GM23338 (cell line): ENCODE measurements around the gene ARL4A. TPM values are rescaled to one million over a fixed set of nuclear protein-coding genes. Genes with fewer than 3 reads are reported as not detected.
"Not testable (repeated sequence)": the region's sequence is repeated elsewhere in the genome, so short reads cannot be mapped to it uniquely, and the experiment has no call there.

ENCODE experiments used
- ATAC-seq: fragments of 200-7000 bp; cut with Tn5 transposase; 3 replicates; pipeline ENCODE4 v1.9.1; 2020
- DNase-seq: peaks from one replicate; pipeline ENCODE4 v3.0.0-alpha.2; 2015; ENCODE audit warnings: low spot score
- H2AFZ ChIP-seq: fragments of 200-600 bp; sonication (generic); 2 replicates; pipeline ENCODE4 v1.8.0; 2016; ENCODE audit warnings: antibody characterized with exemption, mild to moderate bottlenecking, moderate library complexity
- H3F3A ChIP-seq: fragments of 200-600 bp; sonication (generic); replicated peaks from 2 replicates; pipeline ENCODE4 v1.8.0; 2017; ENCODE audit warnings: antibody characterized with exemption, mixed run types, low read depth
- H3K27ac ChIP-seq: fragments of 200-600 bp; sonication (generic); 2 replicates; pipeline ENCODE4 v1.6.1; 2016; ENCODE audit warnings: low read depth
- H3K27me3 ChIP-seq: fragments of 200-600 bp; sonication (generic); 2 replicates; pipeline ENCODE4 v1.8.0; 2016; ENCODE audit warnings: mild to moderate bottlenecking, mixed run types, moderate library complexity; ENCODE audit not compliant: insufficient read depth
- H3K36me3 ChIP-seq: fragments of 200-600 bp; sonication (generic); 2 replicates; pipeline ENCODE4 v1.8.0; 2016; ENCODE audit warnings: mild to moderate bottlenecking; ENCODE audit not compliant: insufficient read depth
- H3K4me1 ChIP-seq: fragments of 200-600 bp; sonication (generic); 2 replicates; pipeline ENCODE4 v1.8.0; 2016; ENCODE audit warnings: mild to moderate bottlenecking, moderate library complexity; ENCODE audit not compliant: insufficient read depth
- H3K4me2 ChIP-seq: fragments of 200-600 bp; sonication (generic); 2 replicates; pipeline ENCODE4 v1.7.1; 2017; ENCODE audit warnings: mixed run types
- H3K4me3 ChIP-seq: fragments of 200-600 bp; sonication (generic); 2 replicates; pipeline ENCODE4 v1.6.1; 2016; ENCODE audit warnings: mixed run types
- H3K79me2 ChIP-seq: fragments of 200-600 bp; sonication (generic); replicated peaks from 2 replicates; pipeline ENCODE4 v1.8.0; 2017; ENCODE audit warnings: mild to moderate bottlenecking; ENCODE audit not compliant: insufficient read depth
- H3K9me2 ChIP-seq: fragments of 200-600 bp; sonication (generic); 2 replicates; pipeline ENCODE4 v1.8.0; 2017; ENCODE audit not compliant: insufficient read depth
- H4K20me1 ChIP-seq: fragments of 200-600 bp; sonication (generic); replicated peaks from 2 replicates; pipeline ENCODE4 v1.8.0; 2017; ENCODE audit warnings: mild to moderate bottlenecking; ENCODE audit not compliant: insufficient read depth
- H3K27ac Mint-ChIP-seq: 2 replicates; pipeline ENCODE4 v1.8.0; 2020; ENCODE audit warnings: inconsistent platforms, mild to moderate bottlenecking, moderate library complexity, mixed read lengths
- H3K27me3 Mint-ChIP-seq: 3 replicates; pipeline ENCODE4 v1.8.0; 2022; ENCODE audit warnings: low read depth, mild to moderate bottlenecking, moderate library complexity, mixed read lengths, inconsistent platforms; ENCODE audit not compliant: insufficient read depth, poor library complexity
- H3K36me3 Mint-ChIP-seq: 3 replicates; pipeline ENCODE4 v1.8.0; 2021; ENCODE audit warnings: low read depth, mild to moderate bottlenecking, inconsistent platforms, moderate library complexity, mixed read lengths
- H3K4me1 Mint-ChIP-seq: 3 replicates; pipeline ENCODE4 v1.8.0; 2020; ENCODE audit warnings: mild to moderate bottlenecking, inconsistent platforms, mixed read lengths
- H3K4me3 Mint-ChIP-seq: 3 replicates; pipeline ENCODE4 v1.8.0; 2021; ENCODE audit warnings: moderate library complexity, mild to moderate bottlenecking, inconsistent platforms, mixed read lengths
- H3K9me3 Mint-ChIP-seq: 3 replicates; pipeline ENCODE4 v1.8.0; 2020; ENCODE audit warnings: moderate library complexity, mild to moderate bottlenecking, inconsistent platforms, mixed read lengths
- CREB1 ChIP-seq: fragments of 250-450 bp; sonication (Bioruptor Pico); IDR thresholded peaks from 2 replicates; pipeline ENCODE4 v1.5.0; 2020; ENCODE audit warnings: low read depth, mild to moderate bottlenecking, moderate library complexity
- CTCF ChIP-seq, 2 experiments: fragments of 200-600 bp in 1 of 2; sonication (generic) in 1 of 2; conservative IDR thresholded peaks; 2 replicates each; pipeline versions ENCODE4 v1.5.1 to v1.6.1; 2016 to 2017; ENCODE audit warnings: antibody characterized with exemption in 2 of 2, low read depth in 2 of 2, mild to moderate bottlenecking in 2 of 2, moderate library complexity in 1 of 2
- ETS1 ChIP-seq: IDR thresholded peaks from 2 replicates; pipeline ENCODE4 v1.6.1; 2016; ENCODE audit warnings: antibody characterized with exemption
- EZH2 ChIP-seq: fragments of 200-600 bp; sonication (generic); IDR thresholded peaks from one replicate; pipeline ENCODE4 v1.8.0; 2017; ENCODE audit warnings: antibody characterized with exemption, mild to moderate bottlenecking, low read depth; ENCODE audit not compliant: unreplicated experiment
- EZH2phosphoT487 ChIP-seq: fragments of 200-600 bp; sonication (generic); IDR thresholded peaks from one replicate; pipeline ENCODE4 v1.8.1; 2018; ENCODE audit warnings: antibody characterized with exemption; ENCODE audit not compliant: unreplicated experiment
- POLR2AphosphoS5 ChIP-seq: IDR thresholded peaks from 2 replicates; pipeline ENCODE4 v1.6.1; 2016; ENCODE audit warnings: antibody characterized with exemption, low read depth
- STAT1 ChIP-seq: IDR thresholded peaks from one replicate; pipeline ENCODE4 v1.6.1; 2016; ENCODE audit warnings: antibody characterized with exemption; ENCODE audit not compliant: unreplicated experiment
- ZNF462 ChIP-seq: fragments of 250-450 bp; sonication (Bioruptor Pico); IDR thresholded peaks from 2 replicates; pipeline ENCODE4 v1.5.0; 2020; ENCODE audit warnings: mild to moderate bottlenecking, moderate library complexity
- polyA plus RNA-seq: library from polyadenylated mRNA; unstranded; fragments of >200 nt; fragmentation: Nextera tagmentation; extraction: Ambion mirVana; gene quantifications from 2 replicates; pipeline ENCODE4 v1.2.1, GENCODE V29; 2016
- total RNA-seq: library from RNA; depleted of rRNA; stranded (reverse); fragments of >200 nt; shearing (Covaris generic); gene quantifications from 2 replicates; pipeline ENCODE4 v1.2.3, GENCODE V29; 2014

Gene ARL4A
- total and polyA plus RNA-seq, 2 experiments from 2014 or later: 48.9 to 82.5 TPM

- Histone ChIP-seq H3K4me2 (no peak overlapping the region), H2AFZ (peak overlapping the region; percentile 34; the same call in 1 of the 2 replicates)
Measured at GRCh38 chr7:12643644-12644043, 43.8 kb upstream of the ARL4A start.

GRCh38 chr7:12645212-12645611, 42.2 kb upstream of the ARL4A start:
- H3K36me3 ChIP-seq, H3K27me3 Mint-ChIP-seq, H3F3A ChIP-seq, H2AFZ ChIP-seq, H3K4me2 ChIP-seq, H3K79me2 ChIP-seq, H3K4me3 ChIP-seq, H3K27ac Mint-ChIP-seq, H3K9me3 Mint-ChIP-seq, H4K20me1 ChIP-seq, H3K36me3 Mint-ChIP-seq, H3K27ac ChIP-seq, H3K27me3 ChIP-seq, H3K4me3 Mint-ChIP-seq, H3K9me2 ChIP-seq, DNase-seq, ATAC-seq: not testable (repeated sequence)
- H3K4me1 ChIP-seq: peaks cover 20% of the 10 kb centered on the region
- H3K4me1 Mint-ChIP-seq: peaks cover 18% of the 10 kb centered on the region

More at GRCh38 chr7:12643644-12644043, 43.8 kb upstream of the ARL4A start:
- ATAC-seq (no peak), DNase-seq (no peak)
- H3K4me1 Mint-ChIP-seq: peaks cover 11% of the 10 kb centered on the region
- H3K27ac Mint-ChIP-seq: no peak overlapping the region
- no peak overlapping the region for H3K4me3 Mint-ChIP-seq
- H3K27me3 Mint-ChIP-seq: no peaks in the 10 kb centered on the region
- no peaks in the 10 kb centered on the region for H3K36me3 Mint-ChIP-seq
- TF ChIP-seq POLR2AphosphoS5 (no peak), EZH2phosphoT487 (no peak), ETS1 (no peak), EZH2 (no peak)
- H3K9me3 Mint-ChIP-seq: no peaks in the 10 kb centered on the region
- Histone ChIP-seq H3K36me3 (no peaks in the 10 kb centered on the region), H3K9me2 (no peaks in the 10 kb centered on the region), H4K20me1 (no peaks in the 10 kb centered on the region), H3K79me2 (no peaks in the 10 kb centered on the region), H3K4me1 (peaks cover 20% of the 10 kb centered on the region), H3F3A (no peaks in the 10 kb centered on the region), H3K4me3 (no peak overlapping the region), H3K27me3 (no peaks in the 10 kb centered on the region), H3K27ac (no peak overlapping the region)

- ATAC-seq (peak; percentile 95), DNase-seq (peak; percentile 61)
- Histone ChIP-seq H3F3A (no peaks in the 10 kb centered on the region), H3K79me2 (no peaks in the 10 kb centered on the region), H4K20me1 (no peaks in the 10 kb centered on the region), H3K36me3 (no peaks in the 10 kb centered on the region), H2AFZ (no peak overlapping the region), H3K4me2 (no peak overlapping the region), H3K4me3 (no peak overlapping the region), H3K4me1 (peaks cover 20% of the 10 kb centered on the region), H3K9me2 (no peaks in the 10 kb centered on the region), H3K27me3 (no peaks in the 10 kb centered on the region), H3K27ac (no peak overlapping the region)
- H3K9me3 Mint-ChIP-seq: no peaks in the 10 kb centered on the region
- H3K27me3 Mint-ChIP-seq: no peaks in the 10 kb centered on the region
- H3K27ac Mint-ChIP-seq: no peak overlapping the region
- H3K4me1 Mint-ChIP-seq: peaks cover 18% of the 10 kb centered on the region
- no peak overlapping the region for H3K4me3 Mint-ChIP-seq
- H3K36me3 Mint-ChIP-seq: no peaks in the 10 kb centered on the region
- TF ChIP-seq CTCF (conservative IDR thresholded peaks at IDR 0.05; ENCODE audit: low read depth in 2 of 2) (no peak), EZH2phosphoT487 (no peak), CREB1 (no peak), EZH2 (no peak), ZNF462 (CRISPR knock-in tag) (no peak), POLR2AphosphoS5 (no peak), STAT1 (no peak)
Measured at GRCh38 chr7:12646139-12646538, 41.3 kb upstream of the ARL4A start.
